Upper lobe of left lung (tissue), 6 donors: Measurements from ENCODE around the gene SAA2. TPM values are rescaled to one million over a fixed set of nuclear protein-coding genes. Genes with fewer than 3 reads are reported as not detected.

Experiments
- ATAC-seq, 2 donors: fragments of 200-7000 bp; cut with Tn5 transposase; one replicate each; pipeline ENCODE4 v1.9.1; 2022; ENCODE audit warnings: mild to moderate bottlenecking in 2 of 2, moderate library complexity in 2 of 2; ENCODE audit not compliant: low FRiP score in 2 of 2
- DNase-seq, 2 donors: peaks; one replicate each; pipeline ENCODE4 v3.0.0-alpha.2; 2019 to 2020
- H3K27ac ChIP-seq, 4 donors: fragments of 200-600 bp; sonication (generic); one replicate each; pipeline ENCODE4 v1.5.1; 2016 to 2019
- H3K27me3 ChIP-seq, 4 donors: fragments of 200-600 bp; sonication (generic); one replicate each; pipeline ENCODE4 v1.5.1; 2017 to 2019
- H3K36me3 ChIP-seq, 4 donors: fragments of 200-600 bp; sonication (generic); one replicate each; pipeline ENCODE4 v1.5.1; 2016 to 2019
- H3K4me1 ChIP-seq, 4 donors: fragments of 200-600 bp; sonication (generic); one replicate each; pipeline ENCODE4 v1.5.1; 2018 to 2019
- H3K4me3 ChIP-seq, 4 donors: fragments of 200-600 bp; sonication (generic); one replicate each; pipeline ENCODE4 v1.5.1; 2017 to 2019; ENCODE audit warnings: mild to moderate bottlenecking in 2 of 4, moderate library complexity in 1 of 4
- H3K9me3 ChIP-seq, 4 donors: fragments of 200-600 bp; sonication (generic); one replicate each; pipeline ENCODE4 v1.5.1; 2018 to 2019
- CTCF ChIP-seq, 6 experiments: fragments of 450-650 bp in 4 of 6; fragments of 200-600 bp in 2 of 6; sonication (generic) in 2 of 6; IDR thresholded peaks; one replicate each; pipeline ENCODE4 v1.5.1; 2016 to 2019; ENCODE audit warnings: antibody characterized with exemption in 6 of 6
- EP300 ChIP-seq, 4 donors: sonication (generic); formaldehyde crosslinking; IDR thresholded peaks; one replicate each; pipeline ENCODE4 v1.5.1; 2017; ENCODE audit warnings: antibody characterized with exemption in 4 of 4, control low read depth in 2 of 4
- POLR2A ChIP-seq, 4 donors: fragments of 450-650 bp; IDR thresholded peaks; one replicate each; pipeline ENCODE4 v1.5.1; 2016 to 2017; ENCODE audit warnings: antibody characterized with exemption in 4 of 4, mild to moderate bottlenecking in 2 of 4
- POLR2AphosphoS5 ChIP-seq, 2 donors: sonication (generic); formaldehyde crosslinking; IDR thresholded peaks; one replicate each; pipeline ENCODE4 v1.5.1; 2017; ENCODE audit warnings: antibody characterized with exemption in 2 of 2
- WGBS, 2 donors: methylation state at CpG; one replicate each; pipeline ENCODE4 v1.1.5; 2017 to 2018; 5-methylcytosine and 5-hydroxymethylcytosine counted together
- small RNA-seq, 4 donors: library from RNA; depleted of rRNA; stranded (forward); fragments of <200 nt; gene quantifications; one replicate each; pipeline ENCODE3, GENCODE V24; 2016
- total RNA-seq, 6 donors: library from RNA; depleted of rRNA in 4 of 6; stranded (reverse); fragments of >200 nt in 4 of 6; gene quantifications; one replicate each; pipeline versions ENCODE4 v1.1.0 to v1.2.1, GENCODE V29; 2016 to 2021
- donor health status: DM: no; HTN: no; CAD: no; lungs with moderate emphysema.
- donor health status: DM: no; HTN: yes; CAD: no; lungs with severe emphysema.

SAA2 gene
- total RNA-seq, 6 donors from 2014 or later, result 2.0 to 50.3 (median 11.7) TPM; not detected in 1

GRCh38 chr11:18196532-18196931 is 51.9 kb downstream of the SAA2 start:
- ATAC-seq (no peak), DNase-seq (no peak)
- H3K36me3 ChIP-seq, result no peaks in the 10 kb centered on the region
- no peaks in the 10 kb centered on the region for H3K4me1 ChIP-seq
- no peaks in the 10 kb centered on the region for H3K9me3 ChIP-seq
- WGBS, 2 donors, result 94 to 97% methylated on average over 2 of the region's 2 CpGs
- H3K27ac ChIP-seq, result no peak overlapping the region
- no peaks in the 10 kb centered on the region for H3K27me3 ChIP-seq
- TF ChIP-seq POLR2AphosphoS5 (IDR thresholded peaks at IDR 0.05), result no peak
- TF ChIP-seq CTCF (IDR thresholded peaks at IDR 0.05), result no peak
- no peak for TF ChIP-seq POLR2A (IDR thresholded peaks at IDR 0.05)
- TF ChIP-seq EP300 (IDR thresholded peaks at IDR 0.05), result no peak
- no peak overlapping the region for H3K4me3 ChIP-seq

Small RNA genes within 50 kb of the gene (small RNA-seq; reads per million reads assigned to genes)
- gene RNA5SP333 (0 reads per million in 4 donors), gene RNA5SP334 (0 reads per million in 4 donors)

Other genes with a start within 250 kb of the SAA2 start
- 10 to 100 TPM; 21.7 to 40.5 (median 34.8) TPM for gene SERGEF, start 235.6 kb downstream of the SAA2 start, total RNA-seq
- under 1 TPM in 5 of 6 donors, not detected in 1; 0.13 to 0.79 (median 0.40) TPM for gene TPH1, start 202.4 kb downstream of the SAA2 start, total RNA-seq
- gene SAAL1, start 142.6 kb downstream of the SAA2 start, total RNA-seq, result 10 to 100 TPM in 3 of 6 donors, 1 to 10 TPM in 3; 5.9 to 19.6 (median 10.6) TPM
- gene MRGPRX3, start 116.1 kb downstream of the SAA2 start, total RNA-seq, result not detected
- not detected for gene MRGPRX4, start 75.8 kb downstream of the SAA2 start, total RNA-seq
- gene SAA4, start 11.9 kb downstream of the SAA2 start, total RNA-seq, result under 1 TPM in 1 of 6 donors, not detected in 5; 0.72 TPM
- 10 to 100 TPM in 5 of 6 donors, 1 to 10 TPM in 1; 9.0 to 92.5 (median 16.2) TPM for gene SAA1, start 17.6 kb upstream of the SAA2 start, total RNA-seq
- gene HPS5, start 73.5 kb upstream of the SAA2 start, total RNA-seq, result 10 to 100 TPM; 18.6 to 40.9 (median 31.1) TPM
- gene GTF2H1, start 73.9 kb upstream of the SAA2 start, total RNA-seq, result 10 to 100 TPM; 22.8 to 52.7 (median 39.3) TPM
- gene LDHA, start 145.9 kb upstream of the SAA2 start, total RNA-seq, result 100 to 1,000 TPM; 101 to 417 (median 275) TPM
- gene LDHC, start 163.7 kb upstream of the SAA2 start, total RNA-seq, result not detected
- not detected for gene LDHAL6A, start 207.2 kb upstream of the SAA2 start, total RNA-seq